Iris pigment epithelial cell (primary cell): ENCODE measurements around the gene BNIP5.

Source experiments
- DNase-seq: peaks from one replicate; pipeline ENCODE4 v3.0.0-alpha.2; 2011; ENCODE audit warnings: low read depth

BNIP5 gene

GRCh38 chr6:36336779-36337241 lies at the start of gene BNIP5:
TSS of gene BNIP5 (minus strand) at chr6:36336888. CDS start at chr6:36330690, 6,198 bp downstream.
- no peak for DNase-seq

GRCh38 chr6:36384095-36384494 lies 47.4 kb upstream of the BNIP5 start:
- DNase-seq = no peak

- DNase-seq = no peak
Measured at GRCh38 chr6:36383606-36384005, 46.9 kb upstream of the BNIP5 start.

GRCh38 chr6:36382976-36383375 lies 46.3 kb upstream of the BNIP5 start:
- no peak for DNase-seq

GRCh38 chr6:36381502-36382389 lies 45.1 kb upstream of the BNIP5 start:
- no peak for DNase-seq

GRCh38 chr6:36380166-36380565 lies 43.5 kb upstream of the BNIP5 start:
- DNase-seq = no peak

GRCh38 chr6:36378936-36379335 lies 42.2 kb upstream of the BNIP5 start:
- no peak for DNase-seq

GRCh38 chr6:36378243-36378920 lies 41.7 kb upstream of the BNIP5 start:
- no peak for DNase-seq

GRCh38 chr6:36377594-36377993 lies 40.9 kb upstream of the BNIP5 start:
- DNase-seq = no peak

- DNase-seq = no peak
Measured at GRCh38 chr6:36376742-36377141, 40.1 kb upstream of the BNIP5 start.

GRCh38 chr6:36376183-36376582 lies 39.5 kb upstream of the BNIP5 start:
- no peak for DNase-seq

GRCh38 chr6:36375644-36376155 lies 39.0 kb upstream of the BNIP5 start:
- no peak for DNase-seq

GRCh38 chr6:36374972-36375371 lies 38.3 kb upstream of the BNIP5 start:
- DNase-seq = no peak

GRCh38 chr6:36374194-36374593 lies 37.5 kb upstream of the BNIP5 start:
- no peak for DNase-seq

- peak; percentile 31 for DNase-seq
Measured at GRCh38 chr6:36373368-36374019, 36.8 kb upstream of the BNIP5 start.

- no peak for DNase-seq
Measured at GRCh38 chr6:36372088-36372487, 35.4 kb upstream of the BNIP5 start.

- no peak for DNase-seq
Measured at GRCh38 chr6:36371211-36371610, 34.5 kb upstream of the BNIP5 start.

- no peak for DNase-seq
Measured at GRCh38 chr6:36370638-36371037, 34.0 kb upstream of the BNIP5 start.

GRCh38 chr6:36368921-36369865 lies 32.5 kb upstream of the BNIP5 start:
- DNase-seq = peak; percentile 93

- no peak for DNase-seq
Measured at GRCh38 chr6:36368421-36368820, 31.7 kb upstream of the BNIP5 start.

- no peak for DNase-seq
Measured at GRCh38 chr6:36367743-36368142, 31.1 kb upstream of the BNIP5 start.
